Liver (tissue), 9 donors: ENCODE data around the gene TMEM259. TPM values are rescaled to one million over a fixed set of nuclear protein-coding genes. Genes with fewer than 3 reads are reported as not detected.

Source experiments
- DNase-seq: peaks from one replicate; pipeline ENCODE4 v3.0.0-alpha.2; 2017; ENCODE audit warnings: low spot score
- H3K27ac ChIP-seq, 2 donors: one replicate each; pipeline ENCODE4 v1.7.0; 2013; ENCODE audit warnings: inconsistent platforms in 2 of 2, low read length in 2 of 2, control low read depth in 1 of 2, low read depth in 1 of 2, mild to moderate bottlenecking in 1 of 2
- H3K27me3 ChIP-seq, 4 donors: one replicate each; pipeline versions ENCODE4 v1.6.1 to v1.7.0; 2013; ENCODE audit warnings: low read length in 3 of 4, inconsistent platforms in 1 of 4, mild to moderate bottlenecking in 1 of 4, moderate library complexity in 1 of 4; ENCODE audit not compliant: control insufficient read depth in 4 of 4, insufficient read depth in 4 of 4
- H3K36me3 ChIP-seq, 4 donors: one replicate each; pipeline versions ENCODE4 v1.6.1 to v1.7.0; 2013; ENCODE audit warnings: low read length in 3 of 4, mild to moderate bottlenecking in 3 of 4, low read depth in 1 of 4, moderate library complexity in 1 of 4; ENCODE audit not compliant: control insufficient read depth in 4 of 4, insufficient read depth in 3 of 4
- H3K4me1 ChIP-seq, 4 donors: one replicate each; pipeline versions ENCODE4 v1.6.1 to v1.7.0; 2013; ENCODE audit warnings: low read length in 3 of 4, mild to moderate bottlenecking in 3 of 4, moderate library complexity in 1 of 4; ENCODE audit not compliant: control insufficient read depth in 4 of 4, insufficient read depth in 4 of 4
- H3K4me3 ChIP-seq, 3 donors: one replicate each; pipeline versions ENCODE4 v1.6.1 to v1.7.0; 2013; ENCODE audit warnings: low read length in 3 of 3, control low read depth in 1 of 3, low read depth in 1 of 3, mild to moderate bottlenecking in 1 of 3
- H3K9ac ChIP-seq, 2 donors: one replicate each; pipeline ENCODE4 v1.7.0; 2013; ENCODE audit warnings: low read length in 2 of 2, mild to moderate bottlenecking in 2 of 2, moderate library complexity in 2 of 2, control low read depth in 1 of 2, low read depth in 1 of 2
- H3K9me3 ChIP-seq, 4 donors: one replicate each; pipeline versions ENCODE4 v1.6.1 to v1.7.0; 2013; ENCODE audit warnings: low read length in 3 of 4; ENCODE audit not compliant: control insufficient read depth in 4 of 4
- ATF3 ChIP-seq: IDR thresholded peaks from 2 replicates; pipeline ENCODE4 v1.6.1; 2016; ENCODE audit warnings: antibody characterized with exemption
- EGR1 ChIP-seq, 2 donors: IDR thresholded peaks; 2 replicates each; pipeline ENCODE4 v1.6.1; 2016 to 2018; ENCODE audit warnings: antibody characterized with exemption in 2 of 2, low read depth in 2 of 2
- FOXA1 ChIP-seq: IDR thresholded peaks from 2 replicates; pipeline ENCODE4 v1.6.1; 2016; ENCODE audit warnings: antibody characterized with exemption
- FOXA2 ChIP-seq: IDR thresholded peaks from 2 replicates; pipeline ENCODE4 v1.6.1; 2016; ENCODE audit warnings: antibody characterized with exemption
- HNF4A ChIP-seq, 2 donors: conservative IDR thresholded peaks; 2 replicates each; pipeline ENCODE4 v1.6.1; 2016; ENCODE audit warnings: antibody characterized with exemption in 2 of 2, mild to moderate bottlenecking in 2 of 2
- HNF4G ChIP-seq: IDR thresholded peaks from 2 replicates; pipeline ENCODE4 v1.6.1; 2016; ENCODE audit warnings: antibody characterized with exemption
- JUND ChIP-seq, 2 donors: IDR thresholded peaks; 2 replicates each; pipeline ENCODE4 v1.6.1; 2016; ENCODE audit warnings: antibody characterized with exemption in 2 of 2
- NR2F2 ChIP-seq: IDR thresholded peaks from 2 replicates; pipeline ENCODE4 v1.6.1; 2016; ENCODE audit warnings: antibody characterized with exemption
- RXRA ChIP-seq, 2 donors: IDR thresholded peaks; 2 replicates each; pipeline ENCODE4 v1.6.1; 2017 to 2018; ENCODE audit warnings: antibody characterized with exemption in 2 of 2, mild to moderate bottlenecking in 1 of 2
- SP1 ChIP-seq: IDR thresholded peaks from 2 replicates; pipeline ENCODE4 v1.6.1; 2018; ENCODE audit warnings: antibody characterized with exemption, mild to moderate bottlenecking
- TAF1 ChIP-seq: conservative IDR thresholded peaks from 2 replicates; pipeline ENCODE4 v1.6.1; 2016; ENCODE audit warnings: antibody characterized with exemption, mild to moderate bottlenecking
- YY1 ChIP-seq: IDR thresholded peaks from 2 replicates; pipeline ENCODE4 v1.6.1; 2016; ENCODE audit warnings: antibody characterized with exemption, mild to moderate bottlenecking
- WGBS: extraction: QIAGEN DNeasy Blood & Tissue Kit; methylation state at CpG from one replicate; pipeline ENCODE4 v1.1.7; 2013; 5-methylcytosine and 5-hydroxymethylcytosine counted together
- polyA plus RNA-seq, 2 donors: library from polyadenylated mRNA; stranded (reverse) in 1 of 2; unstranded in 1 of 2; fragments of 200-250 nt in 1 of 2; fragments of >200 nt in 1 of 2; fragmentation: Nextera tagmentation in 1 of 2; extraction: Ambion mirVana in 1 of 2; gene quantifications; one replicate each; pipeline versions ENCODE4 v1.2.1 to v1.2.3, GENCODE V29; 2013 to 2015
- total RNA-seq, 2 donors: library from RNA; depleted of rRNA; stranded (reverse); fragments of >200 nt; gene quantifications; one replicate each; pipeline ENCODE4 v1.2.3, GENCODE V29; 2014
- TF ChIP-seq, protein P1 (sequence below): IDR thresholded peaks from 2 replicates; pipeline ENCODE4 v1.6.1; 2016; ENCODE audit warnings: antibody characterized with exemption, mild to moderate bottlenecking
- donor health status: healthy.
- donor health status: healthy.
- donor health status: healthy.
- donor health status: healthy.
- donor health status: healthy.

TMEM259 gene
- total and polyA plus RNA-seq, 4 donors, result 29.7 to 99.3 (median 57.3) TPM

DNA sequence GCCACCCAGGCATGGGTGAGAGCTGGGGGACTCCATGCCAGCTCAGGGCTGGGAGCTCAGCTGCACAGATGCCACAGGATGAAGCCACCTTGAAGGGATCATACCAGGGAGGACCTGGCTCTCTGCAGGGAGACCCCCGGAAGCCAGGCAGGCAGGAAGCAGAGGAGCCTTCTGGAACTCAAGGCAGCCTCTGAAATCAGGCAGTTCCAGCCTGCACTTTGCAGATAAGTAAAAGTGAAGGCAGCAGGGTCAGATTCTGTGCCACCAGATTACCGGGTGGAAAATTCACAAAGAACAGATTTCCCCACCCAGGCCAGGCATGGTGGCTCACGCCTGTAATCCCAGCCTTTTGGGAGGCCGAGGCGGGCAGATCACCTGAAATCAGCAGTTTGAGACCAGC, 2.5 kb downstream of the TMEM259 start:
- Histone ChIP-seq H3K27me3 (no peaks in the 10 kb centered on the region), H3K36me3 (peaks cover 0 to 7% (median 3%) of the 10 kb centered on the region in 4 donors), H3K27ac (no peak overlapping the region), H3K4me3 (no peak overlapping the region), H3K9me3 (no peaks in the 10 kb centered on the region), H3K4me1 (peaks cover 30 to 49% (median 39%) of the 10 kb centered on the region in 4 donors), H3K9ac (no peak overlapping the region)
- no peak for DNase-seq
- WGBS, result 81% methylated on average over 5 of the region's 5 CpGs
- TF ChIP-seq ATF3, result no peak
- TF ChIP-seq, protein P1, sequence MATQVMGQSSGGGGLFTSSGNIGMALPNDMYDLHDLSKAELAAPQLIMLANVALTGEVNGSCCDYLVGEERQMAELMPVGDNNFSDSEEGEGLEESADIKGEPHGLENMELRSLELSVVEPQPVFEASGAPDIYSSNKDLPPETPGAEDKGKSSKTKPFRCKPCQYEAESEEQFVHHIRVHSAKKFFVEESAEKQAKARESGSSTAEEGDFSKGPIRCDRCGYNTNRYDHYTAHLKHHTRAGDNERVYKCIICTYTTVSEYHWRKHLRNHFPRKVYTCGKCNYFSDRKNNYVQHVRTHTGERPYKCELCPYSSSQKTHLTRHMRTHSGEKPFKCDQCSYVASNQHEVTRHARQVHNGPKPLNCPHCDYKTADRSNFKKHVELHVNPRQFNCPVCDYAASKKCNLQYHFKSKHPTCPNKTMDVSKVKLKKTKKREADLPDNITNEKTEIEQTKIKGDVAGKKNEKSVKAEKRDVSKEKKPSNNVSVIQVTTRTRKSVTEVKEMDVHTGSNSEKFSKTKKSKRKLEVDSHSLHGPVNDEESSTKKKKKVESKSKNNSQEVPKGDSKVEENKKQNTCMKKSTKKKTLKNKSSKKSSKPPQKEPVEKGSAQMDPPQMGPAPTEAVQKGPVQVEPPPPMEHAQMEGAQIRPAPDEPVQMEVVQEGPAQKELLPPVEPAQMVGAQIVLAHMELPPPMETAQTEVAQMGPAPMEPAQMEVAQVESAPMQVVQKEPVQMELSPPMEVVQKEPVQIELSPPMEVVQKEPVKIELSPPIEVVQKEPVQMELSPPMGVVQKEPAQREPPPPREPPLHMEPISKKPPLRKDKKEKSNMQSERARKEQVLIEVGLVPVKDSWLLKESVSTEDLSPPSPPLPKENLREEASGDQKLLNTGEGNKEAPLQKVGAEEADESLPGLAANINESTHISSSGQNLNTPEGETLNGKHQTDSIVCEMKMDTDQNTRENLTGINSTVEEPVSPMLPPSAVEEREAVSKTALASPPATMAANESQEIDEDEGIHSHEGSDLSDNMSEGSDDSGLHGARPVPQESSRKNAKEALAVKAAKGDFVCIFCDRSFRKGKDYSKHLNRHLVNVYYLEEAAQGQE, result no peak
- no peak for TF ChIP-seq EGR1 (IDR thresholded peaks at IDR 0.05; ENCODE audit: low read depth in 2 of 2)
- TF ChIP-seq YY1, result no peak
- TF ChIP-seq TAF1, result no peak
- TF ChIP-seq FOXA1, result no peak
- no peak for TF ChIP-seq JUND (IDR thresholded peaks at IDR 0.05)
- TF ChIP-seq FOXA2, result no peak

- TF ChIP-seq EGR1 (IDR thresholded peaks at IDR 0.05; ENCODE audit: low read depth in 2 of 2), result no peak
- Histone ChIP-seq H3K36me3 (peaks cover 2 to 12% (median 3%) of the 10 kb centered on the region in 4 donors), H3K9me3 (no peaks in the 10 kb centered on the region), H3K4me1 (peaks cover 30 to 49% (median 39%) of the 10 kb centered on the region in 4 donors), H3K4me3 (no peak overlapping the region), H3K27me3 (no peaks in the 10 kb centered on the region), H3K9ac (no peak overlapping the region), H3K27ac (no peak overlapping the region)
- 93% methylated on average over 9 of the region's 9 CpGs for WGBS
- no peak for DNase-seq
These were observed 3.0 kb downstream of the TMEM259 start for GRCh38 chr19:1017906-1018305.

GRCh38 chr19:1017115-1017905, 3.6 kb downstream of the TMEM259 start:
- TF ChIP-seq EGR1 (IDR thresholded peaks at IDR 0.05; ENCODE audit: low read depth in 2 of 2) (no peak), SP1 (no peak), HNF4G (no peak), JUND (IDR thresholded peaks at IDR 0.05) (no peak), ATF3 (no peak), NR2F2 (no peak), HNF4A (conservative IDR thresholded peaks at IDR 0.05) (no peak), TAF1 (no peak), FOXA2 (no peak), RXRA (IDR thresholded peaks at IDR 0.05) (no peak), FOXA1 (no peak), YY1 (no peak)
- peak overlapping the region; percentile 22 to 40 for H3K27ac ChIP-seq
- H3K9ac ChIP-seq, result no peak overlapping the region
- no peak for DNase-seq
- H3K4me3 ChIP-seq, result no peak overlapping the region
- peaks cover 2 to 16% (median 6%) of the 10 kb centered on the region in 4 donors for H3K36me3 ChIP-seq
- peaks cover 30 to 49% (median 39%) of the 10 kb centered on the region in 4 donors for H3K4me1 ChIP-seq
- WGBS, result 68% methylated on average over 24 of the region's 24 CpGs
- H3K9me3 ChIP-seq, result no peaks in the 10 kb centered on the region
- H3K27me3 ChIP-seq, result no peaks in the 10 kb centered on the region
